ENCODE data around the gene PKIB. TPM values are rescaled to one million over a fixed set of nuclear protein-coding genes. Genes with fewer than 3 reads are reported as not detected.

The PKIB gene
- total and polyA plus RNA-seq, 10 of the 15 experiments (the other 5 are each of a cell fraction or from before 2014, with no cell fraction given), result 0.20 to 1.8 (median 0.87) TPM

DNA sequence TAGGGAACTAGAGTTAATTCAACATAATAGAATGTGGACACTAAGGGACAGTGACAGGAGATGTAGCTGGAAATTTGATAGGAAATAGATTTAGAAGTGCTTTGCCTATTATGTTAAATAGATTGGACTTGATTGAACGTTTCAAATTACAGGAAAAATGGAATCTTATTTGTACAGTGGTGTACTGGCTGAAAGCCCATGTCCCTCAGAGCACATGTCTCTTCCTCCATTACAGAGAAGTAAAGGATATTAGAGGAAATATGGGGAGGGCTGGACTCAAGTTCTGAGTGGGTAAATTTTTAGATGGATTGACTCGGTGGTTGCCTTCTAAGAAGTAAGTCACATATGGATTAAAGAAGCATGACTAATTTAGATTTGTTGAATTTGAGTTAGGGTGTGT, 11.4 kb downstream of the PKIB start:
- ChIA-PET SMC1A (ENCODE audit: uncharacterized antibody, unreplicated experiment) (interaction anchor here (1.5 to 3.1 kb wide), 2 partner anchors 107 to 255 kb away, joined by 3 to 6 read pairs; no protein-coding TSS in a partner anchor), CTCF (no interaction called here), POLR2A (interaction anchor here (1.5 kb wide), 1 partner anchor 36 kb away, joined by 4 read pairs; no protein-coding TSS in a partner anchor), RAD21 (ENCODE audit: unreplicated experiment) (interaction anchor here (0.6 to 1.2 kb wide), 2 partner anchors 14 to 29 kb away, joined by 3 to 4 read pairs; no protein-coding TSS in a partner anchor)
- ATAC-seq, result no peak
- Histone ChIP-seq H3K9ac (ENCODE audit: control insufficient read depth, insufficient read depth, low read length) (no peak overlapping the region), H3K79me2 (ENCODE audit: control insufficient read depth, insufficient read depth, low read length) (no peaks in the 10 kb centered on the region), H3K4me3 (no peak overlapping the region), H3K36me3 (ENCODE audit: control insufficient read depth in 2 of 2, insufficient read depth in 2 of 2, low read length in 1 of 2) (no peaks in the 10 kb centered on the region), H3K9me3 (replicated peaks; ENCODE audit: control insufficient read depth, insufficient read depth, low read length) (no peaks in the 10 kb centered on the region), H3K4me1 (ENCODE audit: control insufficient read depth, insufficient read depth, low read length) (no peaks in the 10 kb centered on the region), H3K27me3 (replicated peaks in 1 of 2; ENCODE audit: control insufficient read depth in 2 of 2, insufficient read depth in 2 of 2, low read length in 1 of 2) (no peaks in the 10 kb centered on the region), H3K4me2 (ENCODE audit: control insufficient read depth, insufficient read depth) (no peak overlapping the region), H4K20me1 (ENCODE audit: control insufficient read depth, insufficient read depth) (no peaks in the 10 kb centered on the region), H2AFZ (ENCODE audit: control insufficient read depth, low read depth, low read length) (no peak overlapping the region), H3K27ac (ENCODE audit: control insufficient read depth, insufficient read depth) (no peak overlapping the region)
- TF ChIP-seq, protein P1, sequence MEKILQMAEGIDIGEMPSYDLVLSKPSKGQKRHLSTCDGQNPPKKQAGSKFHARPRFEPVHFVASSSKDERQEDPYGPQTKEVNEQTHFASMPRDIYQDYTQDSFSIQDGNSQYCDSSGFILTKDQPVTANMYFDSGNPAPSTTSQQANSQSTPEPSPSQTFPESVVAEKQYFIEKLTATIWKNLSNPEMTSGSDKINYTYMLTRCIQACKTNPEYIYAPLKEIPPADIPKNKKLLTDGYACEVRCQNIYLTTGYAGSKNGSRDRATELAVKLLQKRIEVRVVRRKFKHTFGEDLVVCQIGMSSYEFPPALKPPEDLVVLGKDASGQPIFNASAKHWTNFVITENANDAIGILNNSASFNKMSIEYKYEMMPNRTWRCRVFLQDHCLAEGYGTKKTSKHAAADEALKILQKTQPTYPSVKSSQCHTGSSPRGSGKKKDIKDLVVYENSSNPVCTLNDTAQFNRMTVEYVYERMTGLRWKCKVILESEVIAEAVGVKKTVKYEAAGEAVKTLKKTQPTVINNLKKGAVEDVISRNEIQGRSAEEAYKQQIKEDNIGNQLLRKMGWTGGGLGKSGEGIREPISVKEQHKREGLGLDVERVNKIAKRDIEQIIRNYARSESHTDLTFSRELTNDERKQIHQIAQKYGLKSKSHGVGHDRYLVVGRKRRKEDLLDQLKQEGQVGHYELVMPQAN (conservative IDR thresholded peaks at IDR 0.05), result no peak
- TF ChIP-seq CREB1 (IDR thresholded peaks at IDR 0.05; ENCODE audit: low read depth), result no peak
- TF ChIP-seq NR2C1 (IDR thresholded peaks at IDR 0.05), result no peak
- no peak for TF ChIP-seq NR2F1 (conservative IDR thresholded peaks at IDR 0.05)
- TF ChIP-seq, protein P2, sequence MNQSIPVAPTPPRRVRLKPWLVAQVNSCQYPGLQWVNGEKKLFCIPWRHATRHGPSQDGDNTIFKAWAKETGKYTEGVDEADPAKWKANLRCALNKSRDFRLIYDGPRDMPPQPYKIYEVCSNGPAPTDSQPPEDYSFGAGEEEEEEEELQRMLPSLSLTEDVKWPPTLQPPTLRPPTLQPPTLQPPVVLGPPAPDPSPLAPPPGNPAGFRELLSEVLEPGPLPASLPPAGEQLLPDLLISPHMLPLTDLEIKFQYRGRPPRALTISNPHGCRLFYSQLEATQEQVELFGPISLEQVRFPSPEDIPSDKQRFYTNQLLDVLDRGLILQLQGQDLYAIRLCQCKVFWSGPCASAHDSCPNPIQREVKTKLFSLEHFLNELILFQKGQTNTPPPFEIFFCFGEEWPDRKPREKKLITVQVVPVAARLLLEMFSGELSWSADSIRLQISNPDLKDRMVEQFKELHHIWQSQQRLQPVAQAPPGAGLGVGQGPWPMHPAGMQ (IDR thresholded peaks at IDR 0.05; ENCODE audit: borderline replicate concordance), result no peak
- TF ChIP-seq ZBED1 (IDR thresholded peaks at IDR 0.05; ENCODE audit: borderline replicate concordance), result no peak
- TF ChIP-seq, protein P3, sequence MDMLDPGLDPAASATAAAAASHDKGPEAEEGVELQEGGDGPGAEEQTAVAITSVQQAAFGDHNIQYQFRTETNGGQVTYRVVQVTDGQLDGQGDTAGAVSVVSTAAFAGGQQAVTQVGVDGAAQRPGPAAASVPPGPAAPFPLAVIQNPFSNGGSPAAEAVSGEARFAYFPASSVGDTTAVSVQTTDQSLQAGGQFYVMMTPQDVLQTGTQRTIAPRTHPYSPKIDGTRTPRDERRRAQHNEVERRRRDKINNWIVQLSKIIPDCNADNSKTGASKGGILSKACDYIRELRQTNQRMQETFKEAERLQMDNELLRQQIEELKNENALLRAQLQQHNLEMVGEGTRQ (IDR thresholded peaks at IDR 0.05; ENCODE audit: borderline replicate concordance, low read depth, low read length), result no peak
- TF ChIP-seq YY1 (IDR thresholded peaks at IDR 0.05; ENCODE audit: low read depth, low read length), result no peak
- TF ChIP-seq, protein P4, sequence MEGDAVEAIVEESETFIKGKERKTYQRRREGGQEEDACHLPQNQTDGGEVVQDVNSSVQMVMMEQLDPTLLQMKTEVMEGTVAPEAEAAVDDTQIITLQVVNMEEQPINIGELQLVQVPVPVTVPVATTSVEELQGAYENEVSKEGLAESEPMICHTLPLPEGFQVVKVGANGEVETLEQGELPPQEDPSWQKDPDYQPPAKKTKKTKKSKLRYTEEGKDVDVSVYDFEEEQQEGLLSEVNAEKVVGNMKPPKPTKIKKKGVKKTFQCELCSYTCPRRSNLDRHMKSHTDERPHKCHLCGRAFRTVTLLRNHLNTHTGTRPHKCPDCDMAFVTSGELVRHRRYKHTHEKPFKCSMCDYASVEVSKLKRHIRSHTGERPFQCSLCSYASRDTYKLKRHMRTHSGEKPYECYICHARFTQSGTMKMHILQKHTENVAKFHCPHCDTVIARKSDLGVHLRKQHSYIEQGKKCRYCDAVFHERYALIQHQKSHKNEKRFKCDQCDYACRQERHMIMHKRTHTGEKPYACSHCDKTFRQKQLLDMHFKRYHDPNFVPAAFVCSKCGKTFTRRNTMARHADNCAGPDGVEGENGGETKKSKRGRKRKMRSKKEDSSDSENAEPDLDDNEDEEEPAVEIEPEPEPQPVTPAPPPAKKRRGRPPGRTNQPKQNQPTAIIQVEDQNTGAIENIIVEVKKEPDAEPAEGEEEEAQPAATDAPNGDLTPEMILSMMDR (IDR thresholded peaks at IDR 0.05 in 2 of 3, conservative IDR thresholded peaks at IDR 0.05 in 1 of 3; ENCODE audit: control insufficient read depth in 2 of 3, extremely low read depth in 1 of 3, insufficient read depth in 1 of 3, low read depth in 3 of 3, low read length in 3 of 3), result no peak
- TF ChIP-seq ZNF207 (IDR thresholded peaks at IDR 0.05; ENCODE audit: borderline replicate concordance), result no peak
- no peak for TF ChIP-seq SRF (IDR thresholded peaks at IDR 0.05; ENCODE audit: low read depth in 2 of 2, low read length in 2 of 2)
- no peak for TF ChIP-seq SIN3A (IDR thresholded peaks at IDR 0.05; ENCODE audit: low read depth, low read length)
- in situ Hi-C loops (cut with MboI) (no loop called here), intact Hi-C loops (cut with micrococcal nuclease; ENCODE audit: unreplicated experiment) (no loop called here)
- 6% methylated on average over 2 of the region's 2 CpGs for WGBS (ENCODE audit: insufficient coverage, insufficient replicate concordance, low lambda C conversion rate, missing lambda C conversion rate)
- BruUV-seq (replicated peaks), result no TSS peak
- no peak for DNase-seq (ENCODE audit: low read depth, low spot score)
- no peak for FAIRE-seq

All from GM12878 (cell line).